Epithelial cell of proximal tubule (primary cell): ENCODE measurements around the gene COL6A5. TPM values are rescaled to one million over a fixed set of nuclear protein-coding genes. Genes with fewer than 3 reads are reported as not detected.

Experiments
- DNase-seq: peaks from one replicate; pipeline ENCODE4 v3.0.0-alpha.2; 2011; ENCODE audit warnings: low read depth
- H3K4me3 ChIP-seq: 2 replicates; pipeline ENCODE4 v1.5.1; 2011; ENCODE audit warnings: low read depth, mild to moderate bottlenecking, low read length
- total RNA-seq: library from RNA; depleted of rRNA; stranded (reverse); fragments of >200 nt; gene quantifications from 2 replicates; pipeline ENCODE4 v1.2.3, GENCODE V29; 2015
- TF ChIP-seq, protein P1 (sequence below): conservative IDR thresholded peaks from 2 replicates; pipeline ENCODE4 v1.5.1; 2012; ENCODE audit warnings: low read depth, mild to moderate bottlenecking, low read length

The COL6A5 gene, protein sequence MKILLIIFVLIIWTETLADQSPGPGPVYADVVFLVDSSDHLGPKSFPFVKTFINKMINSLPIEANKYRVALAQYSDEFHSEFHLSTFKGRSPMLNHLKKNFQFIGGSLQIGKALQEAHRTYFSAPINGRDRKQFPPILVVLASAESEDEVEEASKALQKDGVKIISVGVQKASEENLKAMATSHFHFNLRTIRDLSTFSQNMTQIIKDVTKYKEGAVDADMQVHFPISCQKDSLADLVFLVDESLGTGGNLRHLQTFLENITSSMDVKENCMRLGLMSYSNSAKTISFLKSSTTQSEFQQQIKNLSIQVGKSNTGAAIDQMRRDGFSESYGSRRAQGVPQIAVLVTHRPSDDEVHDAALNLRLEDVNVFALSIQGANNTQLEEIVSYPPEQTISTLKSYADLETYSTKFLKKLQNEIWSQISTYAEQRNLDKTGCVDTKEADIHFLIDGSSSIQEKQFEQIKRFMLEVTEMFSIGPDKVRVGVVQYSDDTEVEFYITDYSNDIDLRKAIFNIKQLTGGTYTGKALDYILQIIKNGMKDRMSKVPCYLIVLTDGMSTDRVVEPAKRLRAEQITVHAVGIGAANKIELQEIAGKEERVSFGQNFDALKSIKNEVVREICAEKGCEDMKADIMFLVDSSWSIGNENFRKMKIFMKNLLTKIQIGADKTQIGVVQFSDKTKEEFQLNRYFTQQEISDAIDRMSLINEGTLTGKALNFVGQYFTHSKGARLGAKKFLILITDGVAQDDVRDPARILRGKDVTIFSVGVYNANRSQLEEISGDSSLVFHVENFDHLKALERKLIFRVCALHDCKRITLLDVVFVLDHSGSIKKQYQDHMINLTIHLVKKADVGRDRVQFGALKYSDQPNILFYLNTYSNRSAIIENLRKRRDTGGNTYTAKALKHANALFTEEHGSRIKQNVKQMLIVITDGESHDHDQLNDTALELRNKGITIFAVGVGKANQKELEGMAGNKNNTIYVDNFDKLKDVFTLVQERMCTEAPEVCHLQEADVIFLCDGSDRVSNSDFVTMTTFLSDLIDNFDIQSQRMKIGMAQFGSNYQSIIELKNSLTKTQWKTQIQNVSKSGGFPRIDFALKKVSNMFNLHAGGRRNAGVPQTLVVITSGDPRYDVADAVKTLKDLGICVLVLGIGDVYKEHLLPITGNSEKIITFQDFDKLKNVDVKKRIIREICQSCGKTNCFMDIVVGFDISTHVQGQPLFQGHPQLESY (N-terminal part only)
- not detected in 2 replicates for total RNA-seq

DNA sequence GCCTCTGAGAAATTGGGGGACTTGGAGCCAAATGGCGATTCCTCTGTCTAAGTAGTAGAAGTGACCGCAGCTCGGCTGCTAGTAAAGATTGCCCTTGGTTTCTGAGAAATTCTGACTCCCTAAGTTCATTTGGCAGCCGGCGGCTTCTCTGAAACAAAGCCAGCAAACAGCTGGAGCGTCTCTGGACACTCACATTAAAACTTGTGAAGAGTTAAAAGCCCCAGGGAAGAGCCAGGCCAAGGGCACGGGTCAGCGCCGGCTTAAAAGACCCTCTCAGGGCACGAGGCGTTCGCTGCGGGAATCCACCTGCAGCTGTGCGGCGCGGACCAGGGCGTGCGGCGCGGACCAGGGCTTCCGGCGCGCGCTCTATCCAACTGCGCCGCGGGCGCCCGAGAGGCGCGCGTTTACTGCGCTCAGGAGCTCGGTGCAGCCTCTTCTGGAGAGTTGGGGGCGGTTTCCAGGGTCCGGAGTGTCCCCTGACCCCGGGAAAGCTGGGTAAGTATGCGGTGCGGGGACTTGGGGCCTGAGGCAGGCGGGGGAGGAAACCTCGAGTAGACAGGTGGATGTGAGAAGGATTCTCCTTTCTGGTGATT is at the start of gene COL6A5:
TSS of gene COL6A5 (plus strand) at position 186 of the 593 bp plus-strand sequence. CDS start 27,967 bp downstream, outside the sequence.
- TF ChIP-seq, protein P1, sequence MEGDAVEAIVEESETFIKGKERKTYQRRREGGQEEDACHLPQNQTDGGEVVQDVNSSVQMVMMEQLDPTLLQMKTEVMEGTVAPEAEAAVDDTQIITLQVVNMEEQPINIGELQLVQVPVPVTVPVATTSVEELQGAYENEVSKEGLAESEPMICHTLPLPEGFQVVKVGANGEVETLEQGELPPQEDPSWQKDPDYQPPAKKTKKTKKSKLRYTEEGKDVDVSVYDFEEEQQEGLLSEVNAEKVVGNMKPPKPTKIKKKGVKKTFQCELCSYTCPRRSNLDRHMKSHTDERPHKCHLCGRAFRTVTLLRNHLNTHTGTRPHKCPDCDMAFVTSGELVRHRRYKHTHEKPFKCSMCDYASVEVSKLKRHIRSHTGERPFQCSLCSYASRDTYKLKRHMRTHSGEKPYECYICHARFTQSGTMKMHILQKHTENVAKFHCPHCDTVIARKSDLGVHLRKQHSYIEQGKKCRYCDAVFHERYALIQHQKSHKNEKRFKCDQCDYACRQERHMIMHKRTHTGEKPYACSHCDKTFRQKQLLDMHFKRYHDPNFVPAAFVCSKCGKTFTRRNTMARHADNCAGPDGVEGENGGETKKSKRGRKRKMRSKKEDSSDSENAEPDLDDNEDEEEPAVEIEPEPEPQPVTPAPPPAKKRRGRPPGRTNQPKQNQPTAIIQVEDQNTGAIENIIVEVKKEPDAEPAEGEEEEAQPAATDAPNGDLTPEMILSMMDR, result no peak
- H3K4me3 ChIP-seq, result peak within 1 kb of the TSS; percentile 28
- DNase-seq, result no peak

DNA sequence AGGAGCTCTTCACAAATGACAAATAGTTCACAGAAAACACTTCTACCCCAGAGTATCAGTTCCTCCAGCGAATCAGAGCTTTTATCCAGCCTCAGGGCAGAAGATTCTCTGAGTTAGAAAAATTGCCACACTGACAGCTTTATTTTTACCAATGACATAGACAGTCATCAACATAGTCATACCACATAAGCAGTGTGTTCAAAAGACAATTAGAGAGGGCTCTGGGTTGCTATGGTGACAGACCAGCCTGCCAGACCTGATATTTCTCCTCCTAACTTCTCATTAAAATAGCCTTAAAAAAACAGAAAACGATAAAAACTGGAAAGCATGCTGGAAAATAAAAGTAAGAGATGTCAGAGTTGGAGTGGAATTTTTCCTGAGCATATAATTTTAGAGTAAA is 45.9 kb upstream of the COL6A5 start:
- TF ChIP-seq, protein P1, result no peak
- DNase-seq, result no peak
- H3K4me3 ChIP-seq, result no peak overlapping the region

DNA sequence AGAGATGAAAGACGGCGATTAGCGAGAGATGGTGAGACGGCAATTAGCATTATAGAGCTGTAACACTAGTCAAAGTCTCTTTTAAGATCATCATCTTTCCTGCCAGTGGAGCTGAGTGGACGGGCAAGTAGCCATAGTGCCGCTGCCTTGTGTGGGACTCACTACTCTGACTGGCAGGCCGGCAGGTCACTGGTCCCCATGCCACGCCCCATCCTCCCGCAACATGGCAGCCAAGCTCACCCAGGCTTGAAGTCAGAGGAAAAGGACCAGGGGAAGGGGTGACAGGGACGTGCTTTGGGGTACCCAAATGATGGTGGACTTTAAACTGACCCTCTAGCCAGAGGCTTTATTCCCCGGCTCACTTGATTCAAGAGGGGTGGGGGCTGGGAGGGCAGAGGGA is 44.6 kb upstream of the COL6A5 start:
- TF ChIP-seq, protein P1, result no peak

DNA sequence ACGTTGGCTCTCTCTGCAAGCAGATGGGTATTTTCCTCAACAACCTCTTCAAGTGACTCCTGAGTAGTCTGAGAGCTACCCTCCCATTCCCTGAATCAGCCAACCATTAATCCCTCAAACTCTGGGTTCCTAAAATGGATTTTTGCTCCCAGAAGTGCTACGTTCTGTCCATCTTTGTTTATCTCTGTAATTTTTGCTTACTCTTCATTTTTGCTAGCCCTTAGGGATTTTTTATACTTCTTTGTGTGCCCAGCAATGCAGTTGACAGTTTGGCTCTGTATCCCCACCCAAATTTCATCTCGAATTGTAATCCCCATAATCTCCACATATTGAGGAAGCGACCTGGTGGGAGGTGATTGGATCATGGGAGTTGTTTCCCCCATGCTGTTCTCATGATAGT is 35.4 kb upstream of the COL6A5 start:
- H3K4me3 ChIP-seq, result no peak overlapping the region
- no peak for DNase-seq
- TF ChIP-seq, protein P1, result no peak

More for the DNA sequence above, 44.6 kb upstream of the COL6A5 start:
- DNase-seq, result no peak
- H3K4me3 ChIP-seq, result no peak overlapping the region

DNA sequence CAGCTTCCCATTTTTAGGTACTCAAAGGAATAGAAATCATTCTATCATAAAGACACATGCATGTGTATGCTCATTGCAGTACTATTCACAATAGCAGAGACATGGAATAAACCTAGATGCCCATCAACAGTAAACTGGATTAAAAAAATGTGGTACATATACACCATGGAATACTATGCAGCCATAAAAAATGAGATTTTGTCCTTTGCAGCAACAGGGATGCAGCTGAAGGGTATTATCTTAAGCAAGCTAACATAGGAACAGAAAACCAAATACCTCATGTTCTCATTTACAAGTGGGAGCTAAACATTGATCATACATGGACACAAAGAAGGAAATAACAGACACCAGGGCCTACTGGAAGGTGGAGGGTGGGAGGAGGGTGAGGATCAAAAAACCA is 33.1 kb upstream of the COL6A5 start:
- no peak for DNase-seq
- H3K4me3 ChIP-seq, result no peak overlapping the region
- TF ChIP-seq, protein P1, result no peak

DNA sequence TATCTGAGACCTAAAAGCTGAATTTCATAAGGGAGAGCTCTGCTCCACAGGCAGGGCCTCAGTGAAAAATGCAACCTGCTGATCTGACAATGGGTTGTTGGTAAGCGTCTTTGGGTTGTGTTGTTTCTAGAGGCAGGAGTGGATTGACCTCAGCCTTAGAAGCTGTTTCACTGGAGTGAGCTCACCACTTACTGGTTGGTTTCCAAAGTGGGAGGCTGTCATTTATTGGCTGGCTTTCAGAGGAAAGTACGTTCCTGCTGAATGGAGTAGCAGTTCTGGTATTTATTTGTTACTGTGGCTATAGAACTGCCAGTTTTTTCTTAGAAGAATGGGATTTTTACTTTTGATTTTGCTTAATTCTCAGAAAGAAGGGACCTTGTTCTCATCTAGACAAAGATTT is 29.3 kb upstream of the COL6A5 start:
- TF ChIP-seq, protein P1, result no peak
- H3K4me3 ChIP-seq, result no peak overlapping the region
- DNase-seq, result no peak
